Activated B cell treated with CpG ODN at 0.5 μM for 24 hours (primary cell): ENCODE data around the gene RASAL2. TPM values are rescaled to one million over a fixed set of nuclear protein-coding genes. Genes with fewer than 3 reads are reported as not detected.

Experiments
- ATAC-seq: fragments of 200-7000 bp; cut with Tn5 transposase; one replicate; pipeline ENCODE4 v1.10.0; 2021; ENCODE audit warnings: low read depth, mild to moderate bottlenecking, moderate library complexity
- CTCF ChIA-PET: fragments of 350-600 bp; sonication (Branson Sonifier 250); formaldehyde crosslinking; loops from one replicate; lab custom pipeline; 2021; ENCODE audit warnings: antibody characterized with exemption; lab: Charles Lee
- POLR2A ChIA-PET: fragments of 350-600 bp; sonication (Branson Sonifier 250); formaldehyde crosslinking; loops from one replicate; lab custom pipeline; 2021; ENCODE audit warnings: antibody characterized with exemption; lab: Charles Lee
- DNase-seq: peaks from one replicate; pipeline ENCODE4 v3.0.0; 2022
- H3K27ac Mint-ChIP-seq: one replicate; pipeline ENCODE4 v1.8.0; 2020; ENCODE audit warnings: mixed read lengths
- H3K27me3 Mint-ChIP-seq: one replicate; pipeline ENCODE4 v1.8.0; 2021; ENCODE audit warnings: mixed read lengths
- H3K36me3 Mint-ChIP-seq: one replicate; pipeline ENCODE4 v1.8.0; 2021; ENCODE audit warnings: low read depth, mixed read lengths
- H3K4me1 Mint-ChIP-seq: one replicate; pipeline ENCODE4 v1.8.0; 2021; ENCODE audit warnings: mixed read lengths
- H3K4me3 Mint-ChIP-seq: one replicate; pipeline ENCODE4 v1.8.0; 2020; ENCODE audit warnings: mild to moderate bottlenecking, mixed read lengths
- H3K9me3 Mint-ChIP-seq: one replicate; pipeline ENCODE4 v1.8.0; 2020; ENCODE audit warnings: mixed read lengths
- CTCF ChIP-seq: fragments of 200-600 bp; IDR thresholded peaks from one replicate; pipeline ENCODE4 v1.8.0; 2022; ENCODE audit warnings: antibody characterized with exemption, mild to moderate bottlenecking
- intact Hi-C: fragments of 100-400 bp; cut with micrococcal nuclease; formaldehyde crosslinking; loops from one replicate; pipeline ENCODE4 v1.15.1; 2024
- total RNA-seq: library from RNA; stranded (reverse); gene quantifications from 2 replicates; pipeline ENCODE4 v1.2.3, GENCODE V29; 2022

RASAL2 gene
- total RNA-seq, 1 donor from 2014 or later = 0.16 TPM

GRCh38 chr1:178467837-178468236, 373.9 kb downstream of the RASAL2 start:
- no peak for TF ChIP-seq CTCF
- H3K9me3 Mint-ChIP-seq = no peaks in the 10 kb centered on the region
- DNase-seq (no peak), ATAC-seq (no peak)
- no peak overlapping the region for H3K27ac Mint-ChIP-seq
- ChIA-PET POLR2A (no interaction called here), CTCF (no interaction called here)
- no peaks in the 10 kb centered on the region for H3K36me3 Mint-ChIP-seq
- H3K4me1 Mint-ChIP-seq = no peaks in the 10 kb centered on the region
- no peak overlapping the region for H3K4me3 Mint-ChIP-seq
- intact Hi-C loops = no loop called here
- H3K27me3 Mint-ChIP-seq = peaks cover 3% of the 10 kb centered on the region

GRCh38 chr1:178470411-178470960, 376.6 kb downstream of the RASAL2 start:
- CTCF ChIA-PET = no interaction called here

GRCh38 chr1:178472531-178472930, 378.6 kb downstream of the RASAL2 start:
- Mint-ChIP-seq H3K27ac (no peak overlapping the region), H3K27me3 (peaks cover 8% of the 10 kb centered on the region), H3K36me3 (no peaks in the 10 kb centered on the region), H3K9me3 (no peaks in the 10 kb centered on the region), H3K4me1 (no peaks in the 10 kb centered on the region), H3K4me3 (no peak overlapping the region)
- ATAC-seq (no peak), DNase-seq (no peak)
- ChIA-PET CTCF (no interaction called here), POLR2A (no interaction called here)
- intact Hi-C loops = no loop called here
- no peak for TF ChIP-seq CTCF

More at GRCh38 chr1:178470411-178470960, 376.6 kb downstream of the RASAL2 start:
- Mint-ChIP-seq H3K9me3 (no peaks in the 10 kb centered on the region), H3K36me3 (no peaks in the 10 kb centered on the region), H3K27me3 (peaks cover 8% of the 10 kb centered on the region), H3K27ac (no peak overlapping the region), H3K4me1 (no peaks in the 10 kb centered on the region), H3K4me3 (no peak overlapping the region)
- POLR2A ChIA-PET = no interaction called here
- DNase-seq (no peak), ATAC-seq (no peak)
- intact Hi-C loops = no loop called here
- TF ChIP-seq CTCF = no peak

- no peaks in the 10 kb centered on the region for H3K4me1 Mint-ChIP-seq
- H3K4me3 Mint-ChIP-seq = no peak overlapping the region
- H3K9me3 Mint-ChIP-seq = no peaks in the 10 kb centered on the region
- H3K27ac Mint-ChIP-seq = no peak overlapping the region
- H3K27me3 Mint-ChIP-seq = peaks cover 12% of the 10 kb centered on the region
- ATAC-seq (no peak), DNase-seq (no peak)
- no peaks in the 10 kb centered on the region for H3K36me3 Mint-ChIP-seq
- CTCF ChIA-PET = no interaction called here
- POLR2A ChIA-PET = no interaction called here
- intact Hi-C loops = no loop called here
- TF ChIP-seq CTCF = no peak
These were observed 383.5 kb downstream of the RASAL2 start for GRCh38 chr1:178477373-178477772.

GRCh38 chr1:178477841-178478240, 383.9 kb downstream of the RASAL2 start:
- Mint-ChIP-seq H3K36me3 (no peaks in the 10 kb centered on the region), H3K9me3 (no peaks in the 10 kb centered on the region), H3K4me1 (no peaks in the 10 kb centered on the region), H3K27ac (no peak overlapping the region), H3K27me3 (peaks cover 9% of the 10 kb centered on the region), H3K4me3 (no peak overlapping the region)
- ChIA-PET POLR2A (no interaction called here), CTCF (no interaction called here)
- TF ChIP-seq CTCF = no peak
- no peak for DNase-seq
- ATAC-seq = no peak
- intact Hi-C loops = no loop called here
